Measurements from ENCODE around the gene UCP1.
"Not testable (repeated sequence)": the region's sequence is repeated elsewhere in the genome, so short reads cannot be mapped to it uniquely, and the experiment has no call there.

Gene UCP1

DNA sequence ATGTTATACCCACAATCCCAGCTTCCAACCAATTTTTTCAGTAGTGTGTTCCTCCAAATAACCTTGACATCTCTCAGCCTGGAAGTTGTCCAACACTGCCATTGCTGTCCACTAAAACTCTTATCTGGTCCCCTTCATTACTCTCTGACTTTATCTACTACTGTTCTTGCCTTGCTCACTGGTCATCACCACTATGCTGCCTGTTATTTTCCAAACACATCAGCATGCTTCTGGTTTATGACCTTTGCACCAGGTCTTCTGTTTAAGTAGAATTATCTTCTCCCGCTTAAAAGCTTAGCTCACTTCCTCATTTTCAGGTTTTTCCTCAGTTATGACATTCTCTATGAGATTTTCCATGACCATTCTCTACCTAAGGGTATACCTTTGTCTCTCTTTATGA, 39.3 kb downstream of the UCP1 start:
- TF ChIP-seq POLR2A (IDR thresholded peaks at IDR 0.05; ENCODE audit: extremely low read depth, insufficient read length) (no peak), MYC (IDR thresholded peaks at IDR 0.05; ENCODE audit: low read depth, low read length) (no peak)
- TF ChIP-seq, protein P1, sequence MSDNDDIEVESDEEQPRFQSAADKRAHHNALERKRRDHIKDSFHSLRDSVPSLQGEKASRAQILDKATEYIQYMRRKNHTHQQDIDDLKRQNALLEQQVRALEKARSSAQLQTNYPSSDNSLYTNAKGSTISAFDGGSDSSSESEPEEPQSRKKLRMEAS (IDR thresholded peaks at IDR 0.05; ENCODE audit: low read depth, low read length): no peak
- TF ChIP-seq, protein P2, sequence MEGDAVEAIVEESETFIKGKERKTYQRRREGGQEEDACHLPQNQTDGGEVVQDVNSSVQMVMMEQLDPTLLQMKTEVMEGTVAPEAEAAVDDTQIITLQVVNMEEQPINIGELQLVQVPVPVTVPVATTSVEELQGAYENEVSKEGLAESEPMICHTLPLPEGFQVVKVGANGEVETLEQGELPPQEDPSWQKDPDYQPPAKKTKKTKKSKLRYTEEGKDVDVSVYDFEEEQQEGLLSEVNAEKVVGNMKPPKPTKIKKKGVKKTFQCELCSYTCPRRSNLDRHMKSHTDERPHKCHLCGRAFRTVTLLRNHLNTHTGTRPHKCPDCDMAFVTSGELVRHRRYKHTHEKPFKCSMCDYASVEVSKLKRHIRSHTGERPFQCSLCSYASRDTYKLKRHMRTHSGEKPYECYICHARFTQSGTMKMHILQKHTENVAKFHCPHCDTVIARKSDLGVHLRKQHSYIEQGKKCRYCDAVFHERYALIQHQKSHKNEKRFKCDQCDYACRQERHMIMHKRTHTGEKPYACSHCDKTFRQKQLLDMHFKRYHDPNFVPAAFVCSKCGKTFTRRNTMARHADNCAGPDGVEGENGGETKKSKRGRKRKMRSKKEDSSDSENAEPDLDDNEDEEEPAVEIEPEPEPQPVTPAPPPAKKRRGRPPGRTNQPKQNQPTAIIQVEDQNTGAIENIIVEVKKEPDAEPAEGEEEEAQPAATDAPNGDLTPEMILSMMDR (IDR thresholded peaks at IDR 0.05; ENCODE audit: low read depth, low read length): no peak
- DNase-seq (ENCODE audit: low read depth): no peak
- H3K4me3 ChIP-seq (ENCODE audit: low read depth, low read length): no peak overlapping the region

DNA sequence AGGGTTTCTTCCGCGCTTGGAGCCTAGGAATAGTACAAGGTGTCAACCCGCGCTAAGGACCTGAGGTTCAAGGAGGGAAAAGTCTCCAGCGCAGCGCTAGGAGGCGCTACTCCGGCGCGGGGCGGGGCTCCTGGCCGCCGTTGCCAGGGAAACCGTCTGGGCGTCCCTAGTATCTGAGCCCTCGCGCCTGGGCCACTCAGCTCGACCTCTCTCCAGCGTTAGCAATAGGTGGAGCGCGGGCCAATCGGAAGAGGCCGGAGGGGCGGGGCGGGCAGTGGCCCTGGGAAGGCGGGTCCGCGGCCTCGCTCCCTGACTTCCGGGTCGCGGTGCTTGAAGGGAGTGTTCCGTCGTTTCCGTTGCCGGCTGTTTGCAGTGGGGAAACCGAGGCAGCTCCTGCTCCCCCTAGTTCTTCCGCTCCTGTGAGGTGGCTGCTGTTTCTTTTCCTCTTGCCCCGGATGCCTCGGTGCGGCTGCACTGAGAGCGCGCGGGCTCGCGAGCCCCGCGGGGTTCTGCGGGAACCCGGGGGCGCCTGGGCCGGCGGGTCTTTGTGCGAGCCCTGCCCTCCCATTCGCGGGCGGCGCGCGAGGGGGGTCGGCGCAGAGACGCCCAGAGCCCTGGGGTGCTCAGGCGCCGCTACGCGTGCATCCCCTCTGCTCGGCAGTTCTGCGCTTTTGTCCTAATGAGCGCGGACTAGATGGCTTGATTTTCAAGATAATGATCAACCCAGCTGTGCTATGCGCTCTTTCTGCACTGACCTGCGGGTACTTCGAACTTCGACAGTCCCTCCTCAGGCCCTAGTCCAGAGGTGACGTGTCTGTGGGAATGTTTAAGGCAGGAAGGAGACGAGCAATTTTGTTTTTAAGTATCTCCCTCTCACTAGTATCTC, 44.7 kb downstream of the UCP1 start, which contains the start of gene ELMOD2:
TSS of gene ELMOD2 (plus strand) at position 312 of the 886 bp plus-strand sequence. CDS start 1,261 bp downstream, outside the sequence.
- TF ChIP-seq POLR2A (IDR thresholded peaks at IDR 0.05; ENCODE audit: extremely low read depth, insufficient read length) (peak; percentile 67), MYC (IDR thresholded peaks at IDR 0.05; ENCODE audit: low read depth, low read length) (no peak)
- TF ChIP-seq, protein P2 (IDR thresholded peaks at IDR 0.05; ENCODE audit: low read depth, low read length): peak; percentile 86
- TF ChIP-seq, protein P1 (IDR thresholded peaks at IDR 0.05; ENCODE audit: low read depth, low read length): no peak
- peak within 1 kb of the TSS; percentile 87 for H3K4me3 ChIP-seq (ENCODE audit: low read depth, low read length)
- DNase-seq (ENCODE audit: low read depth): peak; percentile 97

DNA sequence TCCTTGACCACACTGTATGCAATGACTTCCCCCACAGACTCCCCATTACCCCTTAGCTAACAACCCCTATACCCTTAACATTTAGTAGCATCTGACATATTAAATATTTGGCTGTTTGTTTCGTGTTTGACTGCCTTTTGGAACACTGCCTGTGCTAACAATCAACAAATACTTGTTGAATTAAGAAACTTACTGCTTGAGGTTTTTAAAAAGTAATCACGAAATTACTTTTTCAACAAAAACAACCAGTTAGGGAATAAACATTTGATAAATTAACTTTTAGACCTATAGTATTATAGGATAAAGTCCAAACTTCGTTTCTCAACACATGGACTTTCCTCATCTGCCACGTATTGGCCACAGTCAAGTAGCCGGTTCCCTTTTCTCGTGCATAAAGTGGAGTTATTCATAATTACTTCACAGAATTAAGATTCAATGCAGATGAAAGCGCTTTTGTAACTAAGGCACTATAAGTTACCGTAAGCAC, 45.3 kb downstream of the UCP1 start:
- H3K4me3 ChIP-seq (ENCODE audit: low read depth, low read length): peak overlapping the region; percentile 9
- peak; percentile 1 for DNase-seq (ENCODE audit: low read depth)
- TF ChIP-seq, protein P2 (IDR thresholded peaks at IDR 0.05; ENCODE audit: low read depth, low read length): no peak
- TF ChIP-seq POLR2A (IDR thresholded peaks at IDR 0.05; ENCODE audit: extremely low read depth, insufficient read length): no peak
- no peak for TF ChIP-seq MYC (IDR thresholded peaks at IDR 0.05; ENCODE audit: low read depth, low read length)
- TF ChIP-seq, protein P1 (IDR thresholded peaks at IDR 0.05; ENCODE audit: low read depth, low read length): no peak

DNA sequence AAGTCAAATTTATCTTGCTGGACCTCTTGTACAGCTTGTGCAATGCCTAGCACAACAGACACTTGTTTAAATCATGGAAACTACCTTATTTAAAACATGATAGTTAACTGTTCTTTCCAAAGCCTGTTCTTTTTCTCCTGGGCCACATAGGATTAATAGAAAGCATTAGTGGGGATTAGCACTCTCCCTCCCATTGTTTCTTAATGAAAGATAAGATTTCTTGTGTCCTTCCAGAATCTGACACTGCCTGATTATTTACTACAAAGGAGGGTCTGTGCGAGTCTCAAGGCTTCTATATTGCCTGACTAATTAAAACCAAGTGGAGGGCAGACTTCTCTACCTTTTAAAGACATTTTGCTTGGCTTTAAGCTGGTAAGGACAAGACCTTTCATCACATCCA, 53.3 kb downstream of the UCP1 start:
- no peak overlapping the region for H3K4me3 ChIP-seq (ENCODE audit: low read depth, low read length)
- no peak for DNase-seq (ENCODE audit: low read depth)
- TF ChIP-seq, protein P1 (IDR thresholded peaks at IDR 0.05; ENCODE audit: low read depth, low read length): no peak
- TF ChIP-seq MYC (IDR thresholded peaks at IDR 0.05; ENCODE audit: low read depth, low read length) (no peak), POLR2A (IDR thresholded peaks at IDR 0.05; ENCODE audit: extremely low read depth, insufficient read length) (no peak)
- TF ChIP-seq, protein P2 (IDR thresholded peaks at IDR 0.05; ENCODE audit: low read depth, low read length): no peak

DNA sequence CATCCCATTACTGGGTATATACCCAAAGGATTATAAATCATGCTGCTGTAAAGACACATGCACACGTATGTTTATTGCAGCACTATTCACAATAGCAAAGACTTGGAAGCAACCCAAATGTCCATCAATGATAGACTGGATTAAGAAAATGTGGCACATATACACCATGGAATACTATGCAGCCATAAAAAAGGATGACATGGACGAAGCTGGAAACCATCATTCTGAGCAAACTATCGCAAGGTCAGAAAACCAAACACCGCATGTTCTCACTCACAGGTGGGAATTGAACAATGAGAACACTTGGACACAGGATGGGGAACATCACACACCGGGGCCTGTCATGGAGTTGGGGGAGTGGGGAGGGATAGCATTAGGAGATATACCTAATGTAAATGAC, 55.0 kb downstream of the UCP1 start:
- not testable (repeated sequence) for DNase-seq (ENCODE audit: low read depth); H3K4me3 ChIP-seq (ENCODE audit: low read depth, low read length)
